ENCODE results near the gene CRYGD. TPM values are rescaled to one million over a fixed set of nuclear protein-coding genes. Genes with fewer than 3 reads are reported as not detected.
A peak's percentile ranks its signal among the peaks of the same experiment; 100 is the strongest.

CRYGD gene
- total and polyA plus RNA-seq, 2 of the 13 experiments (the other 11 are each of a cell fraction or from before 2014, with no cell fraction given), result not detected

- H3K9ac ChIP-seq (ENCODE audit: insufficient read depth, low read depth, low read length), result no peak overlapping the region
- H3K27me3 ChIP-seq (ENCODE audit: control insufficient read depth in 1 of 2, insufficient read depth in 2 of 2, low read length in 2 of 2), result no peaks in the 10 kb centered on the region
- H3K4me3 ChIP-seq (replicated peaks in 1 of 3; ENCODE audit: insufficient read depth in 1 of 3, low read depth in 2 of 3, low read length in 3 of 3), result no peak overlapping the region
- ChIA-PET POLR2A (interaction anchor here (1.6 kb wide), 1 partner anchor 11 kb away, joined by 5 read pairs; no protein-coding TSS in a partner anchor), CTCF (ENCODE audit: low intra/inter-chr PET ratio, low total read pairs) (no interaction called here)
- H3K79me2 ChIP-seq (ENCODE audit: insufficient read depth, low read length), result no peaks in the 10 kb centered on the region
- ATAC-seq (no peak), FAIRE-seq (no peak), DNase-seq (ENCODE audit: low spot score) (no peak)
- no peak overlapping the region for H3K4me2 ChIP-seq (ENCODE audit: low read depth, low read length)
- peaks cover 18% of the 10 kb centered on the region for H3K4me1 ChIP-seq (ENCODE audit: insufficient read depth, low read length)
- TF ChIP-seq ZNF292 (CRISPR knock-in tag; IDR thresholded peaks at IDR 0.05; ENCODE audit: borderline replicate concordance, low read depth) (no peak), FOXA3 (CRISPR knock-in tag; IDR thresholded peaks at IDR 0.05) (peak; percentile 22; the same call in 1 of the 2 replicates)
- intact Hi-C loops (cut with micrococcal nuclease; ENCODE audit: unreplicated experiment), result no loop called here
- no peak overlapping the region for H2AFZ ChIP-seq (ENCODE audit: low read length)
- in situ Hi-C loops (cut with HindIII; ENCODE audit: extremely low pct_ligation_motif_present, low pct_unique_long_range_greater_than_20kb), result no loop called here
- H3K36me3 ChIP-seq (replicated peaks in 1 of 2; ENCODE audit: control insufficient read depth in 1 of 2, insufficient read depth in 2 of 2, low read length in 2 of 2), result no peaks in the 10 kb centered on the region
- BruUV-seq (replicated peaks), result no TSS peak
- WGBS (ENCODE audit: low lambda C conversion rate), result 2% methylated on average over 4 of the region's 4 CpGs
- no peak overlapping the region for H3K27ac ChIP-seq (ENCODE audit: extremely low read length, insufficient read depth, low read length)
- no peaks in the 10 kb centered on the region for H3K9me3 ChIP-seq (ENCODE audit: low read length)
- H4K20me1 ChIP-seq (ENCODE audit: insufficient read depth, low read length), result no peaks in the 10 kb centered on the region
Observed at GRCh38 chr2:208125251-208125650, 927 bp upstream of the CRYGD start.

- DNase-seq (ENCODE audit: low spot score), result no peak
- no peak overlapping the region for H2AFZ ChIP-seq (ENCODE audit: low read length)
- H3K36me3 ChIP-seq (replicated peaks in 1 of 2; ENCODE audit: control insufficient read depth in 1 of 2, insufficient read depth in 2 of 2, low read length in 2 of 2), result no peaks in the 10 kb centered on the region
- no peaks in the 10 kb centered on the region for H3K79me2 ChIP-seq (ENCODE audit: insufficient read depth, low read length)
- no TSS peak for BruUV-seq (replicated peaks)
- in situ Hi-C loops (cut with HindIII; ENCODE audit: extremely low pct_ligation_motif_present, low pct_unique_long_range_greater_than_20kb) (no loop called here), intact Hi-C loops (cut with micrococcal nuclease; ENCODE audit: unreplicated experiment) (no loop called here)
- H3K4me3 ChIP-seq (replicated peaks in 1 of 3; ENCODE audit: insufficient read depth in 1 of 3, low read depth in 2 of 3, low read length in 3 of 3), result no peak overlapping the region
- H3K27ac ChIP-seq (ENCODE audit: extremely low read length, insufficient read depth, low read length), result no peak overlapping the region
- H3K9me3 ChIP-seq (ENCODE audit: low read length), result no peaks in the 10 kb centered on the region
- no peak for FAIRE-seq
- no peak overlapping the region for H3K4me2 ChIP-seq (ENCODE audit: low read depth, low read length)
- ChIA-PET POLR2A (no interaction called here), CTCF (ENCODE audit: low intra/inter-chr PET ratio, low total read pairs) (no interaction called here)
- H3K27me3 ChIP-seq (ENCODE audit: control insufficient read depth in 1 of 2, insufficient read depth in 2 of 2, low read length in 2 of 2), result no peaks in the 10 kb centered on the region
- TF ChIP-seq, protein P1, sequence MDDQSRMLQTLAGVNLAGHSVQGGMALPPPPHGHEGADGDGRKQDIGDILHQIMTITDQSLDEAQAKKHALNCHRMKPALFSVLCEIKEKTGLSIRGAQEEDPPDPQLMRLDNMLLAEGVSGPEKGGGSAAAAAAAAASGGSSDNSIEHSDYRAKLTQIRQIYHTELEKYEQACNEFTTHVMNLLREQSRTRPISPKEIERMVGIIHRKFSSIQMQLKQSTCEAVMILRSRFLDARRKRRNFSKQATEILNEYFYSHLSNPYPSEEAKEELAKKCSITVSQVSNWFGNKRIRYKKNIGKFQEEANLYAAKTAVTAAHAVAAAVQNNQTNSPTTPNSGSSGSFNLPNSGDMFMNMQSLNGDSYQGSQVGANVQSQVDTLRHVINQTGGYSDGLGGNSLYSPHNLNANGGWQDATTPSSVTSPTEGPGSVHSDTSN (CRISPR knock-in tag; IDR thresholded peaks at IDR 0.05; ENCODE audit: borderline replicate concordance), result no peak
- TF ChIP-seq RBM39 (IDR thresholded peaks at IDR 0.05; ENCODE audit: low read depth, low read length, poor library complexity, severe bottlenecking), result no peak
- peaks cover 17% of the 10 kb centered on the region for H3K4me1 ChIP-seq (ENCODE audit: insufficient read depth, low read length)
- WGBS (ENCODE audit: low lambda C conversion rate), result 25% methylated on average over 1 of the region's 1 CpG
- no peak for ATAC-seq
- H4K20me1 ChIP-seq (ENCODE audit: insufficient read depth, low read length), result no peaks in the 10 kb centered on the region
- no peak overlapping the region for H3K9ac ChIP-seq (ENCODE audit: insufficient read depth, low read depth, low read length)
Observed at GRCh38 chr2:208122248-208122647, 2.1 kb downstream of the CRYGD start.

Measured in HepG2 (cell line).